ENCODE results near the gene COBL. TPM values are rescaled to one million over a fixed set of nuclear protein-coding genes. Genes with fewer than 3 reads are reported as not detected.

COBL gene, protein sequence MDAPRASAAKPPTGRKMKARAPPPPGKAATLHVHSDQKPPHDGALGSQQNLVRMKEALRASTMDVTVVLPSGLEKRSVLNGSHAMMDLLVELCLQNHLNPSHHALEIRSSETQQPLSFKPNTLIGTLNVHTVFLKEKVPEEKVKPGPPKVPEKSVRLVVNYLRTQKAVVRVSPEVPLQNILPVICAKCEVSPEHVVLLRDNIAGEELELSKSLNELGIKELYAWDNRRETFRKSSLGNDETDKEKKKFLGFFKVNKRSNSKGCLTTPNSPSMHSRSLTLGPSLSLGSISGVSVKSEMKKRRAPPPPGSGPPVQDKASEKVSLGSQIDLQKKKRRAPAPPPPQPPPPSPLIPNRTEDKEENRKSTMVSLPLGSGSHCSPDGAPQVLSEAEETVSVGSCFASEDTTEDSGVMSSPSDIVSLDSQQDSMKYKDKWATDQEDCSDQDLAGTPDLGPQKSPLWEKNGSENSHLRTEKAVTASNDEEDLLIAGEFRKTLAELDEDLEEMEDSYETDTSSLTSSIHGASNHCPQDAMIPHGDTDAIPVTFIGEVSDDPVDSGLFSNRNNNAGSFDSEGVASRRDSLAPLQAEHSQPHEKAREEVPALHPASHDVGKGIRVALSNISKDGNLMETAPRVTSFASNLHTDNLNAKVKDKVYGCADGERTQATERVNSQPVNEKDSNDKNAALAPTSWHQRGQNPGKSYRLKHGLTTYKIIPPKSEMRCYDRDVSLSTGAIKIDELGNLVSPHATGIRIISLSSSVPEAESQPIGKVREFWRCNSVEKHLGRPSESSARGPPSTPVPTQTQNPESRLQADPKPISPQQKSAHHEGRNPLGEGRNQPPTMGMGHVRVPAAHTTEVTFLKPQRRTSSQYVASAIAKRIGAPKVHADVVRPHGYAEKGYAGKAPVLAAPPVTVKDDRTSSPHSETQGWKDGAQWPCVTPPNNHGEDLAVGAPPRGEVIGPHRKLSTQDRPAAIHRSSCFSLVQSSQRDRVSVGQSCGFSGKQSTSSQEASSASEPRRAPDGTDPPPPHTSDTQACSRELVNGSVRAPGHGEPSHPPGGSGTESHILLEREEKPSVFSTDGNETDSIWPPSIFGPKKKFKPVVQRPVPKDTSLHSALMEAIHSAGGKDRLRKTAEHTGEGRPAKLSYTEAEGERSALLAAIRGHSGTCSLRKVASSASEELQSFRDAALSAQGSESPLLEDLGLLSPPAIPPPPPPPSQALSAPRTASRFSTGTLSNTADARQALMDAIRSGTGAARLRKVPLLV
- not detected in 2 replicates for total RNA-seq (2014; rRNA removed; shearing (Covaris generic))

DNA sequence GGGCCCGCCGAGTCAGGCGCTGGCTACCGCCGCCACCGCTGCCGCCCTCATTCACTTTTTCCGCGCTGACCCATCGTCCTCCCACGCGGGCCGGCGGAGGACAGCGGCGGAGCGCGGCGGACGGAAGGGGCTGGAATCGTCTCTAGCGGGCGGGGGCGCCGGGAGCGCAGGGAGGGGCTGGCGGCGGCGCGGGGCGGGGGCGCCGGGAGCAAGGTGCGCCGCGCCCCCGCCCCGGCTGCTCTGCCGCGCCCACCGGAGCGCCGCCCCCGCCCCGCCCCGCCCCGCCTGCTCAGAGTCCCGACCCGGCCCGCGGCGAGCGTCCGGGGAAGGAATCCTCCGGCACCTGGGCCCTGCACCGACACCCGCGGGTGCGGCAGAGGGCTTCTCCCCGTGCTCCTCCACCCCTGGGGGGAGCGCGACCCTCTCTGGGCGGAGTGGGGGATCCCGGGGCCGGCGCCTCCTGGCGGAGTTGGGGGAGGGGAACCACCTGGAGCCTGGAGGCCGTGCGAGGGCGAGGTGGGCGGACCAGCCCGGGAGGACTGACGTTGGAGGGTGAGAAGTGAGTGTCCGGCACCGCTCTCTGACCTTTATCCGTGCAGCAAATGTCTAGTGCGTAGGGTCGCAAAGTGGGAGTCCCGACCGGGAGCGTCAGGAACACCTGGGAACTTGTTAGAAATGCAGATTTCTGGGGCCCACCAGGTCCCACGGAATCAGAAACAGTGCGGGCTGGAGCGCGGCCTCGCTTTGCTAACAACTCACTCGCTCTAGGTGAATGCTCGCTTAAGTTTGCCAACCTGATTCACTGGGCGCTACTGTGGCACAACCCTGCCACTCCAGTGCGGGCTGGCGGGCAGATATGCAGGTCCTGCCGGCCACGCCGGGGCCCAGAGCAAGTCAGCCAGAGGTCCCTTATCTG lies at the start of gene COBL:
TSS of gene COBL (minus strand) at position 144 of the 916 bp plus-strand sequence. CDS start 176 bp downstream, outside the sequence.
- in situ Hi-C loops (cut with HindIII; ENCODE audit: low sequenced_read_pairs) = no loop called here
- peak; percentile 54 for DNase-seq (ENCODE audit: low spot score)

DNA sequence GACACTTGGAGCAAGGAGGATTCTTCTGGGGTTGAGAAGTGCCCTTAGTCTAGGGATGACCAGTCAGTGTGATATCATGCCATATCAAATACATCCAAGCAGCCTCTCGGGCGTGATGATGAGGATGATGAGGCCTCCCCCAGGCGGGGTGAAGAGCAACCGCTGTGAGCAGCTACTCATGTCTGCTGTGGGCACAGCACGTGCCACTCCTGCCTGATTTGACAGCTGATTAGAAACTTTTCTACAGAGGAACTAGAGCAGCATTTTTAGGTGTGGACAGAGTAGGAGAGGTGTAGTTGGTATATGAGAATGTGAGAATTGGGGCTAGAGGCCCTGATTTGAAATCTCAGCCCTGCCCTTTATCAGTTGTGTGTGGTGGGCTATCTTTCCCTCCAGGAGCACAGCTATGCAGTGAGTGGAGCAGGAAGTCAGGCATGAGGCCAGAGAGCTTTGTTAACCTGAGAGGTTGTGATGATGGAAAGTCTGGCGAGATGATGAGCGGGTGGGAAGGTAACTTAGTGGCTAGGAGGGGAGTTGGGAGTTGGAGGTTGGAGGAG lies 49.6 kb upstream of the COBL start:
- in situ Hi-C loops (cut with HindIII; ENCODE audit: low sequenced_read_pairs) = no loop called here
- DNase-seq (ENCODE audit: low spot score) = no peak

DNA sequence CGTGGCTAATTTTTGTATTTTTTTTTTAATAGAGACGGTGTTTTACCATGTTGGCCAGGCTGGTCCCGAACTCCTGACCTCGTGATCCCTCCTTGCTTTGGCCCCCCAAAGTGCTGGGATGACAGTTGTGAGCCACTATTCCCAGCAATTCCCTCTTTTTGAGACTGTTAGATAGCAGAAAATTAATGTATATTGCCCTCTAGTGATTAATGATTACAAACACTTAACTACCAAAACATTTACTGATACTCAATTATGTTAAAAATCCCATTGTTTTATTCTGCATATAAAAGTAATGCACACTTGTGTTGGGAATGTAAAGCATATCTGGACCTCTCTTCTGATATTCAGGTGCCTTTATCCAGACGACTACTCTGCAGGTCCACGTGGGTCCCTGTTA lies 41.2 kb upstream of the COBL start:
- peak; percentile 37 for DNase-seq (ENCODE audit: low spot score)
- in situ Hi-C loops (cut with HindIII; ENCODE audit: low sequenced_read_pairs) = no loop called here

DNA sequence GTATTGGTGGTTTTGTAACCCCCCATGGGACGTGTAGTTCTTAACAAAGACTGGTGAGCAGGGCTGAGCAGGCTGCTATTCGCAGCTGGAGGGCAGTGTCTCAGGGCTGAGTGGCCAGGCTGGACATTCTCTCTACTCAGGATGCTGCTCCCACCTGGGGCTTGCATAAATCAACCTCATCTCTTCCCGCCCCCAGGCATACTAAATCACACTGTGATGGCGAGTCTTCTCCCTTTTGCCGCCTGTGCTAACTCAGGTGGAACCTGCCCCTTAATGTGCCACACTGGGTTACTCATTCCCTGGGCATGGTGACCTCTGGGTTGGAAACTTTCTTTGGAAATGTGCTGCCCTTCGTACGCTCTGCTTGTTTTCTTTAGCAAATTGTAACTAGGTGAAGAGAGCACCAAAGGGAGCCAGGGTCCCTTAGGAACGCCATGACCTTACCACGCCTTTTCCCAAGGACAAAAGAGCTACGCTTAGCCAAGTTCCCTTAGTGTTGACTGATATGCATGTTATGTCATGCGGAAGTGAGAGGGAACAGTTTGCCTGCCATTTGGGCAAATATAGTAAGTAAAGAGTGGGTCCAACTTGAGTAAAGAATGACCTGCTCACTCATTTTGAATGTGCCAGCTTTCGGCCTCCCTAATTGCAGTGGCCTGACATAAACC lies 40.4 kb upstream of the COBL start:
- in situ Hi-C loops (cut with HindIII; ENCODE audit: low sequenced_read_pairs) = no loop called here
- DNase-seq (ENCODE audit: low spot score) = no peak

DNA sequence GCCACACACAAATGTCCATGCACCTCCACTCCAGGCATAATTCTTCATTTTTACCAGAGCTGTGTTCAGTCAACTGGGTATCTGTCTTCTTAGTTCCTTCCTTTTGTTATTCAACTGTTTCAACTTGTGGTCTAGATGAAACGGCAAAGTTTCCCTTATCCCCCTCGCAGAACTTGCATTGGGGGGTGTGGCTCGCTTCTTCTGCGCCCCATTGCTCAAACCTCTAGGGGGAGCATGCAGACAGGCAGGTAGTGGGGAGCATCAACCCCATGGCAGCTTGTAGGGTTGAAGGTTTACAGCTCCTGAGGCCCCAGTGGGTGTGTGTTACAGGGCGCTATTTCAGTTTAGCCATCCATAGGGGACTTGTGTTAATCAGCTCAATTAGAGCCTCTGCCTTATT lies 38.3 kb upstream of the COBL start:
- no peak for DNase-seq (ENCODE audit: low spot score)
- in situ Hi-C loops (cut with HindIII; ENCODE audit: low sequenced_read_pairs) = no loop called here

DNA sequence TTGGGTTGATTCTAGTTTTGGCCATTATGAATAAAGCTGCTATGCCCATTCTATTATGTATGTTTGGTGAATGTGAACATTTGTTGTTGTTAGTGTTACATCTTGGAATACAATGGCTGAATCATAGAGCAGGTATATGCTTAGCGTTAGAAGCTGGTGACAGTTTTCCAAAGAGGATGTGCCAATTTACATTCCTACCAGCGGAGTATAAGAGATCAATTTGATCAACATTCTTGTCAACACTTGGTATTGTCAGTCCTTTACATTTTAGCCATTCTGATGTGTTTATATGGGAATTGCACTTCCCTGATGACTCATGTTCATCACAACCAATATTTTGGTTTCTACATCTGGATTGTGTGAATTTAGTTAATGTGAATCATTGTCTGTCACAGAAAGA lies 37.8 kb upstream of the COBL start:
- in situ Hi-C loops (cut with HindIII; ENCODE audit: low sequenced_read_pairs) = no loop called here
- DNase-seq (ENCODE audit: low spot score) = no peak

DNA sequence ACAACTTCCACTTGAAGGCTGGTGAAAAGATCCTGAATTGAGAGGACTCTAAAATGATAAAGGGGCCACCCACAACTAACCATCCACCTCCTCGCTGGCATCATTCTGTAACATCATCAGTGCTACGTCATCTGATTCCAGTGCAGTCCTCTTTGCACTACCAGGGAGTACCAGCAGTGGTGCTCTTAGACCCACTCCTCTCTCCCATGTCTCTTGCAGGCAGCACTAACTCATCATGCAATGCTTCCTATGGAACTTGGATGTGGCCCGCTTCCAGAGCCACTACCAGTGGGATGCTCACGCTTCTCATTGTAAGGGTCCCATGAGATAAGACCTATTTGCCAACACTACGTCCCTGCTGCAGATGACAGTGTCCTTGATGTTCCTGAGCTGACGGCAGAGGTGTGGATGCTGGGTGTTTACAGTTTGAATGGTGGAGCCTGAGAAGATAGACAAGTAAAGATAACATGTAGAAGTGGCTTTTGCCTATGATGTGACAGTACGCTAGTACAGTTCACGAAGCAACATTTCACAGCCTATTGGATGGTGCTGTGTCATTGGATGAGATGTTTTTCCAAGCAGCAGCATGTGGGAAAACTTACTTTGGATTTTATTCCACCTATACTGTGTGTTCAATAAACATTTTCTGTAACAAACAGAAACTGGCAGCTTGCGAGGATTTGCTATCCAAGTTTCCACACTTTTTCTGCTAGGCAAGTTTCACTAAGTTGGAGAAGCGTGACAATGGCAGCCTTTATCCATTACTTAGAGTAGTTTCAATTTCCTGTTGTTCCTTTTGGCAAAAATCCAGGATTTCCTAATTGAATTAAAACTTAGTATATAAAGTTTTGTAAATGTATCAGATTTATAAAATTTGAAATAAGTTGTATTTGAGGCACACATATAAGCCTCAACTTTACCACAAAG lies 35.8 kb upstream of the COBL start:
- no peak for DNase-seq (ENCODE audit: low spot score)
- in situ Hi-C loops (cut with HindIII; ENCODE audit: low sequenced_read_pairs) = no loop called here

DNA sequence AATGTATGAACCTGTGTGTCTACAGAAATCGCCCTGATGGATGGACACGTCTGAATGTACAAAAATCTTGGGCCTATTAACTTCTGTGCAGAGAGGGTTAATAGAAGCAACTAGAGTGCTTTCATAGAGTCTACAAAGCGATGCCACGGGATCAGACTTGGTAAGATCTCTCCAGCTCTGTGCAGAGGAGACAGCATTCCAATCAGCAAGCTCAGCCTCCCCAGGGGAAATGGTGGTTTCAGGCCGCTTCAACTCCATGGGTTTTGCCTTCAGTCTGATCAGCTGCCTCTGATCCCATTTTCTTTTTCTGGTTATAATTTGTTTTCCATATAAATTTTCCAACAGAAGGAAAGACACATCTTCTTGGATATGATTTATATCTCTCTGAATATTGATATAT lies 35.1 kb upstream of the COBL start:
- no peak for DNase-seq (ENCODE audit: low spot score)
- in situ Hi-C loops (cut with HindIII; ENCODE audit: low sequenced_read_pairs) = no loop called here

DNA sequence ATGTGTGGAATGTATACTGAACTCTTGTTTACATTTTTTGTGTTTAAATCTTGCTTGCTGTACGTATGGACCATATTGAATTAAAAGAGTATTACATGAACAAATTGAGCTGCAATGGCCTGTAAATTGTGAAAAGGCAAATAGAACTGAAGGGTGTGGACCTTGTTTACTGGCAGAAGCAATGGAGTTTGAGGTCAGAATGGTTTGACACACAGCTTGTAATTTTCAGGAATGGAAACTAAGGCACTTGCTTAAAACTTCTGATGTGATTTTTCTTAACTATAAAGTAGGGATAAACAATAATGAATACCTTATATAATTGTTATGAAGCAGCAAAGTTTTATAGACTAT lies 33.9 kb upstream of the COBL start:
- no peak for DNase-seq (ENCODE audit: low spot score)
- in situ Hi-C loops (cut with HindIII; ENCODE audit: low sequenced_read_pairs) = no loop called here

DNA sequence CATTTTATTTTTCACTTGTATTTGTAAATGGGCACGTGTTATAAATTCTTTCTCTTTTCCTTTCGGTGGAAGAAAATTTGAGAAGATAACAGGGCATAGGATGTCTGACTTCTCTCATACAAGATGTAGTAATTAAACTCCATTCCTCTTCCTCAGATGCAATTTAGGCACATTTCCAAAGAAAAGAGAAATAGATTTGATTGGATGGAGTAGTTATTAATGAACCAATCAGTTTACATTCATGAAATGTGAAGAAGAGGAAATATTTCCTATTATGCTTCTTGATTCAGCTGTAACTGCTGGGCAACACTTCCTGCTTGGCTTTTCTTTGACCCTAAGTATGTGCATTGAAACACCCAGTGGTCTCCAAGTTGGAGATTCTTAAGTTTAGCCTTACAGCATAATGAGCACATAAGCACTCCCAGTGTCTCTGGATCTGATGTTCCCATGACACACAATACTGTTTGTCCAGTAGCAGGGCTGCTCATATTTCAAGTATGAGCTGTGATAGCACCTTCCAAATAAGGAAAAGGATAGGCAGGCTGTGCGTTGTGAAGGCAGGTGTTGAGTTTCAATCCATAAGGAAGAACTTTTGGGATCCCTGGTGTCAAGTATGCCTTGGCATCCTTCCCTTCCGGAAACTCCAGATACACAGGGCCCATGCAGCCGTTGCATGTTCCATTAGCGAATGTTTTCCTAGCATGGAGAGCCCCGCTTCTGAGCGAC lies 33.4 kb upstream of the COBL start:
- in situ Hi-C loops (cut with HindIII; ENCODE audit: low sequenced_read_pairs) = no loop called here
- no peak for DNase-seq (ENCODE audit: low spot score)

DNA sequence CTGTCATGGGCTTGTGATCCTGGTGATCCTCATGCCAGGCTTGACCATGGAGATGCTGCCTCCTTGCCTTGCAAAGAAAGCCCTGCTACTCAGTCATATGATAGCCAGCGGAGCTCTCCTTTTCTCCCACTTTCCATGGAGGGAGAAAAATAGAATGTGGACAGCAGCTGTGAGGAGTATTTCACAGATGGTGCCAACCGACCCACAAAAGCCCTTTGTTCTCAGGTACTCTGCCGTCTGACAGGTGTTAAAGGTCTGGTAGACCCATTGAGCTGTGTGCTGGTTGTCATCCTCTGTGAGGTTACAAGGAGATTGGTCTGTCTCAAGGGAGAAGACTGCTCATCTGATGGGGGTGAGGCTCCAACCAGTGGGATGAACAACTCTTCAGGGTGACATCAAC lies 29.5 kb upstream of the COBL start:
- DNase-seq (ENCODE audit: low spot score) = no peak
- in situ Hi-C loops (cut with HindIII; ENCODE audit: low sequenced_read_pairs) = no loop called here

DNA sequence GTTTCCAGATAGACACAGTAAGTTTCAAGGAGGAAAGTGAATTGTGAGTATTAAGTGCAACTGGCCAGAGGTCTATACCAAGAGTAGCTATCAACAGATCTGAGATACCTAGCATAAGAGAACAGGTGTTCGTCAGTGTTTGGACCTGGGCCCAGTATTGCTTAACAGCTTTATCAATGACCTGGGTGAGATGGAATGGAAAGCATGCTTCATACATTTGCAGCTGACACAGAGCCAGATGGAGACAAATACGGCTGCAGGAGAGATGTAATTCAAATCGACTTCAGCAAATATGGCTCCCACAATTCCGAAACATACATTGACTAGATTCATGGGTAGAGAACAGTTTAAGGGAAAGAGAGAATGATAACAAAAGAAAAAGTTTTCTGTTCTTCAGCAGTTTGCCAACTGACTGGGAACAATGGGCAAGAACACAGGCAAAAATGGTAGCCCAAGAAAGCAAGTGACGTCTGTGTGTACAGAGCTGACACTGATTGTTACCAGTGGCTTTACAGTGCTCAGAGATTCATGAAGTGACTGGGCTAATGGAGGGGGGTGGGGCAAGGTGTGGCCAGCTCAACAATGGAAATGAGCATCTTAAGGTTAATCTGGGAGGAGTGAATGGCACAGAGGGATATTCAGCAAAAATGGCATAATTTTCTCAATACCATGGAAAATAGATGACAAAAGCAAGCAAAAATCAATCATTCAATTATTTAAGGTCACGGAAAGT lies 28.0 kb upstream of the COBL start:
- DNase-seq (ENCODE audit: low spot score) = no peak
- in situ Hi-C loops (cut with HindIII; ENCODE audit: low sequenced_read_pairs) = no loop called here

DNA sequence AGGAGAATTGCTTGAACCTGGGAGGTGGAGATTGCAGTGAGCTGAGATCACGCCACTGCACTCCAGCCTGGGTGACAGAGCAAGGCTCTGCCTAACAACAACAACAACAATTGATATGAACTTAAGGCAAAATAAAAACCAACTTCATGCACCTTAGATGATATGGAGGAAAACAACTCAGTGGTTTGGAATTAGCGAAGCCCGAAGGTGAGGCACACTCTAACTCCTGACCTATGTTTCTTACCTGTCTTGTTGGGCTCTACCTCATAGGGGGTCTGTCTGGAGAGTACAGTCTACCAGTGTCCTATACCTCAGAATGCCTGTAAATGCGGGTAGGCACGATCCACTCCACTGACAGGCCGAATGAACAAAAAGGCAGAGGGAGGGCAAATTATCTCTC lies 24.3 kb upstream of the COBL start:
- in situ Hi-C loops (cut with HindIII; ENCODE audit: low sequenced_read_pairs) = no loop called here
- no peak for DNase-seq (ENCODE audit: low spot score)

DNA sequence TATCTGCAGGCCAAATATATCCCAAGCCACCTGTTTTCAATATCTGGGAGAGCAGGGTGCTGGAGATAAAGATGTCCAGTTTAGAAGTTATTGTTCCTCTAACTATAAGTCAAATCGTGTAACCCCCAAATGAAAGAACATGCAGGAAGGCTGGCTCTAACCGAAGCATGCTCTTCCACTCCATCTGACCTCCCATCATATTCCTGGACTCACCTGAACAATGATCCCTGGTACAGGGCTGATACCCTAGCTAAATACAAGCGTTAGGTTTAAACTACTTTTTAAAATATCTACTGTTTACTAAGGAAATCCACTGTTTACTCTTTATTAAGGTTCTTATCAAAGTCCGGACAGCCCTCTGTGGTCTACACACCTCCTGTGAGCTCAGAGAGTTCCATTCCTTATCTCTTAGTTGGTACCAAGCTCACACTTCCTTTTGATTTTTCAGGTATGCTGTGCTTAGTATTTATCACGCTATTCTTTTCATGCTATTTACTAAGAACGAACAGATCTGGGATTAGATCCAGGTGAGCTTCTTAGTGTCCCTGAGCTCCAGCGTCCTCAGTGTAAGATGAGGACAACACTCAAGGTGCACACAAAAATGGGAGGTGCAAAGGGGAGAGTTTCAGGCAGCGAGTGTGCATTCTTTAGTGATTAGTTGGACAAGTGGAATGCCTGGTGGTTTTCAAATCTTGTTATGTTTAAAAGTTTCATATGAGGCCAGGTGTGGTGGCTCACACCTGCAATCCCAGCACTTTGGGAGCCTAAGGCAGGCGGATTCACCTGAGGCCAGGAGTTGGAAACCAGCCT lies 23.6 kb upstream of the COBL start:
- in situ Hi-C loops (cut with HindIII; ENCODE audit: low sequenced_read_pairs) = no loop called here
- DNase-seq (ENCODE audit: low spot score) = no peak

DNA sequence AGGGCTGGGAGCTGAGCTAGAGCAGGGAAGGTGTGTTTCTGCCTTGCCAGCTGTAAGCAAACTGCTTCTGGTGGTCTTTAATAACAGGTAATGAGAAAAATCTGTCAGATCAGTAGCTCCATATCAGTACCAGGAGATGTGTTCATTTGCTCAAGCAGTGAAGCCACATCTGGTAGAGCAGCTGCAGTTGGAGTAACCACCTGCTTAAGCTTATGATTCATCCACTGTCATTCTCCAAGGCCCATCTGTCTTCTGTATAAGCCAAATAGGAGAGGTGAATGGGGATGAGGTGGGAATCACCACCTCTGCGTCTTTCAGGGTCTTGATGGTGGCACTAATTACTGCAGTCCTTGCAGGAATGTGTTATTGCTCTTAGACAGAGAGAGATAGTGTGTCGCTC lies 18.4 kb upstream of the COBL start:
- no peak for DNase-seq (ENCODE audit: low spot score)
- in situ Hi-C loops (cut with HindIII; ENCODE audit: low sequenced_read_pairs) = no loop called here

Measured in G401 (cell line).